Omental fat pad (tissue), 4 donors: ENCODE measurements around the gene TDP2. TPM values are rescaled to one million over a fixed set of nuclear protein-coding genes. Genes with fewer than 3 reads are reported as not detected.
"Not testable (repeated sequence)": the region's sequence is repeated elsewhere in the genome, so short reads cannot be mapped to it uniquely, and the experiment has no call there.

ENCODE experiments used
- ATAC-seq: fragments of 150-250 bp; one replicate; pipeline ENCODE4 v1.9.1; 2016; ENCODE audit warnings: mild to moderate bottlenecking, moderate library complexity; ENCODE audit not compliant: low FRiP score
- DNase-seq: peaks from one replicate; pipeline ENCODE4 v3.0.0-alpha.2; 2019; ENCODE audit warnings: low spot score
- total RNA-seq, 4 donors: library from RNA; depleted of rRNA; stranded (reverse); fragments of >200 nt; gene quantifications; one replicate each; pipeline ENCODE4 v1.1.0, GENCODE V29; 2016
- TF ChIP-seq, protein P1 (sequence below), 3 donors: fragments of 450-650 bp; IDR thresholded peaks; one replicate each; pipeline ENCODE4 v1.5.1; 2016 to 2017; ENCODE audit warnings: antibody characterized with exemption in 3 of 3, mild to moderate bottlenecking in 3 of 3, moderate library complexity in 2 of 3

TDP2 gene
- total RNA-seq, 4 donors from 2014 or later, result 24.0 to 40.2 (median 33.1) TPM

DNA sequence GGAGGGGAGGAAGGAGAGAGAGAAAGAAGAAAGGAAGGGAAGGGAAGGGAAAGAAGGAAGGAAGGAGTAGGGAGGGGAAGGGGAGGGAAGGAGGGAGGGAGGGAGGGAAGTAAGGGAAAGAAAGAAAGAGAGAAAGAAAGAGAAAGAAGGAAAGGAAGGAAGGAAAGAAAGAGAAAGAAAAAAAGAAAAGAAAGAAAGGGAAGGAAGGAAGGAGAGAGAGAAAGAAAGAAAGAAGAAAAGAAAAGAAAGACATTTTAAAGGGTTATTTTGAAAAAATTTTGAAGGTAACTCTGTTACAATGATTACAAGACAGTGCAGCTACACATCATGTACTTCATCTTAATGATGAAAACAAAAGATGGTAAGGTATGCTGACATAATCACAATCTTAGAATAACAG, 24.6 kb downstream of the TDP2 start:
- TF ChIP-seq, protein P1, sequence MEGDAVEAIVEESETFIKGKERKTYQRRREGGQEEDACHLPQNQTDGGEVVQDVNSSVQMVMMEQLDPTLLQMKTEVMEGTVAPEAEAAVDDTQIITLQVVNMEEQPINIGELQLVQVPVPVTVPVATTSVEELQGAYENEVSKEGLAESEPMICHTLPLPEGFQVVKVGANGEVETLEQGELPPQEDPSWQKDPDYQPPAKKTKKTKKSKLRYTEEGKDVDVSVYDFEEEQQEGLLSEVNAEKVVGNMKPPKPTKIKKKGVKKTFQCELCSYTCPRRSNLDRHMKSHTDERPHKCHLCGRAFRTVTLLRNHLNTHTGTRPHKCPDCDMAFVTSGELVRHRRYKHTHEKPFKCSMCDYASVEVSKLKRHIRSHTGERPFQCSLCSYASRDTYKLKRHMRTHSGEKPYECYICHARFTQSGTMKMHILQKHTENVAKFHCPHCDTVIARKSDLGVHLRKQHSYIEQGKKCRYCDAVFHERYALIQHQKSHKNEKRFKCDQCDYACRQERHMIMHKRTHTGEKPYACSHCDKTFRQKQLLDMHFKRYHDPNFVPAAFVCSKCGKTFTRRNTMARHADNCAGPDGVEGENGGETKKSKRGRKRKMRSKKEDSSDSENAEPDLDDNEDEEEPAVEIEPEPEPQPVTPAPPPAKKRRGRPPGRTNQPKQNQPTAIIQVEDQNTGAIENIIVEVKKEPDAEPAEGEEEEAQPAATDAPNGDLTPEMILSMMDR (IDR thresholded peaks at IDR 0.05), result no peak
- no peak for DNase-seq
- no peak for ATAC-seq

- ATAC-seq, result not testable (repeated sequence)
These were observed 26.1 kb downstream of the TDP2 start for GRCh38 chr6:24640631-24641030.

GRCh38 chr6:24640166-24640565, 26.5 kb downstream of the TDP2 start:
- DNase-seq, result no peak
- ATAC-seq, result no peak
- TF ChIP-seq, protein P1 (IDR thresholded peaks at IDR 0.05), result no peak

More at GRCh38 chr6:24640631-24641030, 26.1 kb downstream of the TDP2 start:
- DNase-seq, result not testable (repeated sequence)

GRCh38 chr6:24636681-24637080, 30.0 kb downstream of the TDP2 start:
- TF ChIP-seq, protein P1 (IDR thresholded peaks at IDR 0.05), result no peak
- no peak for ATAC-seq
- no peak for DNase-seq

GRCh38 chr6:24632573-24632972, 34.1 kb downstream of the TDP2 start:
- TF ChIP-seq, protein P1 (IDR thresholded peaks at IDR 0.05), result no peak
- DNase-seq (no peak), ATAC-seq (no peak)

- ATAC-seq (no peak), DNase-seq (no peak)
- TF ChIP-seq, protein P1 (IDR thresholded peaks at IDR 0.05), result no peak
These were observed 35.0 kb downstream of the TDP2 start for GRCh38 chr6:24631671-24632070.

GRCh38 chr6:24630856-24631505, 35.7 kb downstream of the TDP2 start:
- TF ChIP-seq, protein P1 (IDR thresholded peaks at IDR 0.05), result no peak
- DNase-seq (no peak), ATAC-seq (no peak)
